Iris pigment epithelial cell (primary cell): ENCODE measurements around the gene DAB2.
A peak's percentile ranks its signal among the peaks of the same experiment; 100 is the strongest.
"Not testable (repeated sequence)": the region's sequence is repeated elsewhere in the genome, so short reads cannot be mapped to it uniquely, and the experiment has no call there.

Experiments
- DNase-seq: peaks from one replicate; pipeline ENCODE4 v3.0.0-alpha.2; 2011; ENCODE audit warnings: low read depth

The DAB2 gene

DNA sequence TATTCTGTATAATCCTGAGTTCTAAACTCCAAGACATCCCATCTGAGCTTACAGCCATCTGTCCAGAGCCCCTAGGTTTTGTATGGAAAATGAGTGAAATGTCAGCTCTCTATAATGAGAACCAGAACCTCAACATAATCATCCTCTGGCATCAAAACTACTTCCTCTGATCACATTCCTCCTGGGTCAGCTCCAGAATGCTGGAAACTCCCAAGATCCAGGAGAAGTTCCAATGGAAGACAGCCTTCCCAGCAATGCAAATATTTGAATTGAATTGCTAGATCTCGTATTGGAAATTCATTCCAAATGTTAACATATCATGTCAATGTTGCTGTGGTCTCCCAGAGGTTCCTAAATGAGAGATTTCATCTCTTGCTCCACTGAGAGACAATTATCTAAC is 84.3 kb downstream of the DAB2 start:
- DNase-seq: no peak

DNA sequence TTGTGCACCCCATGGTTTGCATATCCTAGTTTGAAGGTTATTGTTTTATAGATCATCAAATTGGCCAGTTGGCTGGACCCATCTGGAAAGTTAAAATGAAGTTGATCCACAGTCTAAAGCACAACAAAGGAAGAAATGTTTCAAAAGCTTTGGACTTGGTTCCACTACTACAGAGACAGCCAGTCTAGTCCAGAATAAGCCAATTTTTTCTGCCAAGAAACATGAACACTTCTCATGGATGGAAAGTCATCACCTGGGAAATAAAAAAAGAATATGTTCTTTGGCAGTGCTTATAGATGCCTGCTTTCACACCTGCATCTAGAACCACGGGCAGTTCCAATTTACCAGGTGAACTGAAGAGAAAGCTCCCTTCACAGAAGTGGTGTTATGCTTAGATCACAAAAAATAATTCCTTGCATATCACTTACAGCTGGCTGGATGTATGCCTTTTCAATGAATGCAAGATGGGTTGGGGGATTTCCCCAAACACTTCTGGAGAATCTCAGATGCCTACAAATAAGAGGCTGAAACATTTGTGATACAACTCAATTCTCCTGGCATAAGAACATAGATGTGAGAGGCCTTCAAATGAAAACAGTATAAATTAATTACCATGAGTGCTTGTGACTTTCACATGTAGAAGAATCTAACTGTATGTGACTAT is 87.4 kb downstream of the DAB2 start:
- no peak for DNase-seq

DNA sequence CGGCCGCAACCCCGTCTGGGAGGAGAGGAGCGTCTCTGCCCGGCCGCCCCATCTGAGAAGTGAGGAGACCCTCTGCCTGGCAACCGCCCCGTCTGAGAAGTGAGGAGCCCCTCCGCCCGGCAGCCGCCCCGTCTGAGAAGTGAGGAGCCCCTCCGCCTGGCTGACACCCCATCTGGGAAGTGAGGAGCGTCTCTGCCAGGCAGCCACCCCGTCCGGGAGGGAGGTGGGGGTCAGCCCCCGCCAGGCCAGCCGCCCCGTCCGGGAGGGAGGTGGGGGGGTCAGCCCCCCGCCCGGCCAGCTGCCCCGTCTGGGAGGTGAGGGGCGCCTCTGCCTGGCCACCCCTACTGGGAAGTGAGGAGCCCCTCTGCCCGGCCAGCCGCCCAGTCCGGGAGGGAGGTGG is 90.5 kb downstream of the DAB2 start:
- not testable (repeated sequence) for DNase-seq

DNA sequence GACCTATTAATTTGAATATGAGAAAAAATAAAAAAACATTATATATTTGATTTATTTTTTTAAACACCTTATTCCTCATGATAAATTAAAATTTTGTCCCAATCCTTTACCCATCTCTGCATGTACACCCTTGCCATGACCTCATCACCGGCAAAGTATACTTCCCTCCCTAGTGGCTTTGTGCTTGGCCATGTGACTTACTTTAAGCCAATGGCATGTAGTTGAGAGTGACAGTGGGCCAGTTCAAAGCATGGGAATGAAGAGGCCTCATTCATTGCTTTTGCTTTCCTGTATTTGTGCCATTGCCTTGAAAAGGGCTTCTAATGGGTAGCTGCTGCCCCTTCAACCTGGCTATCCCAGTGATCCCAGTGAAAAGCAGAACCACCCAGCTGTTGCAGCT is 91.7 kb downstream of the DAB2 start:
- no peak for DNase-seq

DNA sequence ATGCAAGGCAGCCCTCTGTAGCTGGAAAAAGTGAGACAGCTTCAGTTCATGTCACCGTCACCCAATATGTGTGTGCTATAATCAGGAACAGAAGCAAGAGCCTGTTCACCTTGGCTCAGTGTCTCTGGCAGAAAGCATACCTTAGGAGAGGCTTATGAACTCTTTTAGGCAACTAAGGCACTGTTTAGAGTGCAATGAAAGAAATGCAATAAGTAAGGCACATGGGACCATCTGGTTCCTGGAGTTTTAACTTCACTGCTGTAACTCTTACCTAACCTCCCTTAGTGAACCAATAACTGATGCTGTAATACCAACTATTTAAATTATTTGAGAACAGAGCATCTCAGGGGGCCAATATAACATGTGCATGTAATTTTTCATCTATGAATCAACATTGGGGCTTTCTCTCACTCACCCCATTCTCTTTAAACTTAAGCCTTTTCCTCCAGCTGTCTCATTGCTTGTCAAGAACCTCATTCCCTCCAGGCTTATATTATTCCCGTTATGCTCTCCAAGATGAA is 92.9 kb downstream of the DAB2 start:
- peak; percentile 2 for DNase-seq

DNA sequence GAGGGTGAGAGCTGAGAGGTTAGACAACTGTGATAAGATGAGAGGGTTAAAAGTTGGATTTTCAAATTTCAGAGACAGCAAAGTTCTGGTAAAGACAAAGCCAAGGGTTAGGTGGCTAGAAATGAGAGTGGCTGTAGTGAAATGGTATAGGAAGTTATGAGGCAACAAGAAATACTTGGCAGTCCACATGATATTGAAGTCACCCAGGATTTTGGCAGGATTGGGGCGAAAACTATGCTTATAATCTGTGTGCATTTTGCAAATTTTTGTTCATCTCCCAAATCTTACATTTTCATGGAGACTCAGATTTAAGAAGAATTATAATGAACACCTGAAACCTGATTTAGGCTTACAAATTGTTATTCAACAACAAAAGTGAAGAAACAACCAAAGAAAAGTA is 96.0 kb downstream of the DAB2 start:
- DNase-seq: no peak

DNA sequence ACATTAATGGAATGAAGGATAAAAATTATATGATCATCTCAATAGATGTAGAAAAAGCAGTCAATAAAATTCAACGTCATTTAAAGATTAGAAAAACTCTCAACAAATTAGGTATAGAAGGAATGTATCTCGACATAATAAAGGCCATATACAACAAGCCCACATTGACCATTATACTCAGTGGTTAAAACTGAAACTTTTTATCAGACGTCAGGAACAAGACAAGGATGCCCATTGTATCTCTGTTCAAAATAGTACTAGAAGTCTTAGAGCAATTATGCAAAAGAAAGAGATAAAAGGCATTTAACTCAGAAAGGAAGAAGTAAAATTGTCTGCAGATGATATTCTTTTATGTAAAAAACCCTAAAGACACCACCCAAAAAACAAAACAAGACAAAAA is 101.2 kb downstream of the DAB2 start:
- DNase-seq: no peak
